Cardiac fibroblast (primary cell): Measurements from ENCODE around the gene ACTRT2.

Experiments used
- DNase-seq, 2 donors: peaks; one replicate each; pipeline versions ENCODE4 v3.0.0 to v3.0.0-alpha.2; 2010; ENCODE audit warnings: low read depth in 2 of 2
- H3K4me3 ChIP-seq, 2 donors: replicated peaks in 1 of 2; 1 replicate in 1 of 2; 2 replicates in 1 of 2; pipeline ENCODE4 v1.5.1; 2011; ENCODE audit warnings: low read depth in 2 of 2, low read length in 2 of 2, mild to moderate bottlenecking in 2 of 2, moderate library complexity in 1 of 2
- TF ChIP-seq, protein P1 (sequence below): IDR thresholded peaks from one replicate; pipeline ENCODE4 v1.5.1; 2011; ENCODE audit warnings: low read depth, mild to moderate bottlenecking, low read length, inconsistent platforms

The ACTRT2 gene

DNA sequence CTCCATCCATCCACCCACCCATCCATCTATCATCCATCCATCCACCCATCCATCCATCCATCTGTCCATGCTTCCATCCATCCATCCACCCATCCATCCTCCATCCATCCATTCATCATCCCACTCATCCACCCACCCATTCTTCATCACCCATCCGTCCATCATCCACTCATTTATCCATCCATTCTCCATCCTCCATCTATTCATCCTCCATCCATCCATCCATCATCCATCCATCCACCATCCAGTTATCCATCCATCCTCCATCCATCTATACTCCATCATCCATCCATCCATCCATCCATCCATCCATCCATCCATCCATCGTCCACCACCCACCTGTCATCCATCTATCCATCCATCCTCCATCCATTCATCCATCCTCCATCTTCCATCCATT lies 32.1 kb upstream of the ACTRT2 start:
- H3K4me3 ChIP-seq = no peak overlapping the region
- TF ChIP-seq, protein P1, sequence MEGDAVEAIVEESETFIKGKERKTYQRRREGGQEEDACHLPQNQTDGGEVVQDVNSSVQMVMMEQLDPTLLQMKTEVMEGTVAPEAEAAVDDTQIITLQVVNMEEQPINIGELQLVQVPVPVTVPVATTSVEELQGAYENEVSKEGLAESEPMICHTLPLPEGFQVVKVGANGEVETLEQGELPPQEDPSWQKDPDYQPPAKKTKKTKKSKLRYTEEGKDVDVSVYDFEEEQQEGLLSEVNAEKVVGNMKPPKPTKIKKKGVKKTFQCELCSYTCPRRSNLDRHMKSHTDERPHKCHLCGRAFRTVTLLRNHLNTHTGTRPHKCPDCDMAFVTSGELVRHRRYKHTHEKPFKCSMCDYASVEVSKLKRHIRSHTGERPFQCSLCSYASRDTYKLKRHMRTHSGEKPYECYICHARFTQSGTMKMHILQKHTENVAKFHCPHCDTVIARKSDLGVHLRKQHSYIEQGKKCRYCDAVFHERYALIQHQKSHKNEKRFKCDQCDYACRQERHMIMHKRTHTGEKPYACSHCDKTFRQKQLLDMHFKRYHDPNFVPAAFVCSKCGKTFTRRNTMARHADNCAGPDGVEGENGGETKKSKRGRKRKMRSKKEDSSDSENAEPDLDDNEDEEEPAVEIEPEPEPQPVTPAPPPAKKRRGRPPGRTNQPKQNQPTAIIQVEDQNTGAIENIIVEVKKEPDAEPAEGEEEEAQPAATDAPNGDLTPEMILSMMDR = no peak
- no peak for DNase-seq

DNA sequence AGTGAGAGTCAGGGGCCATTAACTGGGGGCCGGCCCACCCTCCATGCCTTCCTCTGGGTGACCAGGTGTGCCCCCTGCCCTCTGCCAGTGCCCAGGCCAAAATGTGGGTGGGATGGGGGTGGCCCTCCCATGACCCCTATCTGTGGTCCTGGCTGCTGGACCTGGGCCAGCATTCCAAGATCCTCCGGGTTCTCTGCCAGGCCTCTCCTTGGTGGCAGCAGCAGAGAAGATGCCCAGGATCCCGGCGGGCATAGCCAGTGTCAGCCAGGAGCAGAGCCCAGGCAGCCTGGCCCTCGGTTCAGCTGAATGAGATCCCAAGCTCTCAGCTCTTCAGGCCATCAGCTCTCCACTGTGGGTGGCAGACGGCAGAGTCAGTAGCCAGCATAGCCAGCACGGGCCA lies 31.3 kb upstream of the ACTRT2 start:
- TF ChIP-seq, protein P1 = no peak
- no peak for DNase-seq
- no peak overlapping the region for H3K4me3 ChIP-seq

DNA sequence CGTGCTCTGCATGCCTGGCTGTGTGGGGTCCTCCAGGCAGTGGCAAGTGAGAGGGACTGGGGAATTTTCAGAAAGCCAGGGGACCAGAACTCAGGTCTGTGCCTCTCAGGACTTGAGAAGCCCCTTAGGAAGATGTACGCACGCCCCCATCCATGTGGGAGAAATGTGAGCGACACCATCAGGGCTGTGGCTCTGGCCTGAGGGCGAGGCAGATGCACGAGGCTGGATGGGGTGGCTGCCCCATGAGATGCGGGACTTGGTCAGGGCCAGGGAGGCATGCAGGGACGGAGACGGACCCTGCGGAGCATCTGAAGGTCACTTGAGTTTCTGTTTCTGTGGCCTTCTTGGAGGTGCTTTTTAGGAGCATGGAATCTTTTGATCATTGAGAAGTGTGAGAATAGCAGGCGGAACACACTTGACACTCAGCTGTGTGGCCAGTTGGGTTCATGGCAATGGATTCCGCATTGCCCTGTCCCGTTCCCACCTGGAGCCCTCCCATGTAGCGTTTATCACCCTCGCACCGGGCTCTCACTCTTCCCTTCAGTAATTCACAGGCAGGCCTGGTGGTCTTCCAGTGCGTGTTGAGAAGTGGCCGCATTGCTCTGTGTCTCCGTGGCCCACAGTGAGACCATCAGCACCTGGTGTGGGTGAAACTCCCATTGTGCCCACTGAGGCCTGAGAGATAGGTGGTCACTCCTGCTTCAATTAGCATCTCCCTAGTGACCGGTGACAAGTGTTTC lies 30.7 kb upstream of the ACTRT2 start:
- no peak overlapping the region for H3K4me3 ChIP-seq
- TF ChIP-seq, protein P1 = no peak
- DNase-seq = no peak

DNA sequence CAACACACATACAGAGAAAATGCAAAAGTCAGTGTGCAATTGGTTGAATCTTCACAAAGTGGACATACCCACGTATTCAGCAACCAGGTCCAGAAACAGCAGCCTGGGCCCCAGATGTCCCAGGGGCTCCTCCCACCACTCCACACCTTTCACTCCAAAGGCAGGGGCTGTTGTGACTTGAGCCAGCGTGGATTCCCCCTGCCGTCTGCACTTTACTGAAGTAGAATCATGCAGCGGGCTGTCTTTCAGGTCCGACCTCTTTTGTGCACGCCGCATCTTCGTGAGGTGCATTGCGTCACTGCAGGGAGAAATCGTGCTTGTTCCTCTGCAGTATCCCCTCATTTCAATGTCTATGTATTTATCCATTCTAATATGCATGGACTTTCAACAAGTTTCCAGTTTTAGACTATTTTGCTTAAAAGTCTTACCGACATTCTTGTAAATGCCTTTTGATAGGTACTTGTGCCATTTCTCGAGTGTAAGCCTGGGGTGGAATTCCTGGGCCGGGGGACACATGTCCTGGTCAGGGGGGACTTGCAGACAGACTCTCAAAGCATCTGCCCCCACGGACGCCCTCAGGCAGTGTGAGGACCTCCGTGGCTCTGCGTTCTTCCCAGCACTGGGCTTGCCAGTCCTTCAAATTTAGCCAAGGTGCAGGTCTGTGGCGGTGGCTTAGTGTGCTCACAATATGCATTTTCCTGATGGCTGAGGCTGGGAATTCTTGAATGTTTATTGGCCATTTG lies 29.3 kb upstream of the ACTRT2 start:
- no peak overlapping the region for H3K4me3 ChIP-seq
- DNase-seq = no peak
- TF ChIP-seq, protein P1 = no peak

DNA sequence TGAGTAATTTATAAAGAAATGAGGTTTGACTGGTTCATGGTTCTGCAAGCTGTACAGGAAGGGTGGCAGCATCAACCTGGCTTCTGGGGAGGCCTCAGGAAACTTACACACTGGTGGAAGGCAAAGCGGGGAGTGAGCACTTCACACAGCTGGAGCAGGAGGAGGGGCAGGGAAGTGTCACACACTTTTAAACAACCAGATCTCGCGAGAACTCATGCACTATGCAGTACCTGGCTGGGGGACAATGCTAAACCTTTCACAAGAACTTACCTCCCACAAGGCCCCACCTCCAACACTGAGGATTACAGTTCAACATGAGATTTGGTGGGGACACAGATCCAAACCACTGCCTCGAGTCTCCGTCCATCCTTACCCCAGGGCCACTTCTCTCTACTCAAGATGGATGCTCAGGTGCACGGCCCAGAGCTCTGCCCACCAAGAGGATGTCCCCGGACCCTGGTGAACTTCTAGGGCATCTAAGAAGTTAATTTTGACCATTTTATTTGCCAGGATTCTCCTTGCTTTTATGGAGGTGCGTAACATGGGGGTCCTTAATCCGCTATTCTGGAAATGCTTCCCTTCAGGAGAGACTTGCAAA lies 22.7 kb upstream of the ACTRT2 start:
- no peak overlapping the region for H3K4me3 ChIP-seq
- TF ChIP-seq, protein P1 = no peak
- no peak for DNase-seq

DNA sequence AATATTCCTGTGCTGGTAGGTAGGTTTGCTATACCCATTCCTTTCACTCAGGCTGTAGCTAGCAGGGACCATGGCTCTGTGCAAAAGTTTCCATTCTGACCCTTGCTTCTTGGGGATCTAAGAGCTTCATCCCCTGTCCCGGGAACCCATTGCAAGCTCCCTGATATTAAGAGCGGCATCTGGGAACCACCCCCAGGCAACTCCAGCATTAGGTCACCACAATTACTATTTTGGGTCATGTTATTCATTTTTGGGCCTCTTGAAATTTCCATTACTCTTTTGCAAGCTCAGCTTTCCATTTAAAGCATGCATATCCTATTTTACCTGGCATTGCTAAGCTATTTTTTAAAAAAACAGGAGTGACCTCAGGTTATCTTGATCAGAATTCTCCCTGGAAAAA lies 22.1 kb upstream of the ACTRT2 start:
- no peak overlapping the region for H3K4me3 ChIP-seq
- no peak for DNase-seq
- TF ChIP-seq, protein P1 = no peak
